GM04503 (cell line): ENCODE data around the gene CHN2.

Source experiments
- DNase-seq: peaks from one replicate; pipeline ENCODE4 v3.0.0-alpha.2; 2012; ENCODE audit warnings: low read depth

The CHN2 gene

DNA sequence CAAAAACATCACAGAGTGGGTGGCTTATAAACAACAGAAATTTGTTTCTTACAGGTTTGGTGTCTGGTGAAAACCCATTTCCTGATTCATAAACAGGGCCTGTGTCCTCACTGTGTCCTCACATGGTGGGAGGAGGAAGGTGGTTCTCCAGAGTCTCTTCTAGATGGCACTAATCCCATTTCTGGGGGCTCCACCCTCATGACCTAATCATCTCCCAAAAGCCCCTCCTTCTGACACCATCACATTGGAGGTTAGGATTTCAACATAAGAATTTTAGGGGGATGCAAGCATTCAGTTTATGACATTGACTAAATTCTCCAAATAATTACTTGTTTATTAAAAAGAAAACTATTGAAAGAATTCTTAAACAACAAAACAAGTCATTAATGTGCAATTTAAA is 116.0 kb downstream of the CHN2 start:
- DNase-seq, result no peak

DNA sequence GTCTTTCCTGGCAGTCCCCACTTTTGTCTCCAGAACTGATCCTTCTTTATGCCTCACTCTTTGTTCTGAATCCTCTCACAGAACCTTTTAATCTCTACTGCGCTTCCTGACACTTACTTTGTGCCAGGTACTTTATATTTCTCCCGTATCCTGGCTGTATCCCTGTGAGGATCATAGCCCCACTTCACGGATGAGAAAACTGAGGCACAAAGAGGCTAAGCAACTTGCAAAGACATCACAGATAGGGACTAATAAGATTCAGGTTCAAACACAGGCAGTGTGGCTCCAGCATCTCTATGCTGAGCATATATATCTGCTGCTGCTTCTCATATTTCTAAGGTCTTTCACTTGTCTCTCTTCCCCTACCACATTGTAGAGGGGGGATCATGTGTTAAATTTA is 116.7 kb downstream of the CHN2 start:
- DNase-seq, result no peak

DNA sequence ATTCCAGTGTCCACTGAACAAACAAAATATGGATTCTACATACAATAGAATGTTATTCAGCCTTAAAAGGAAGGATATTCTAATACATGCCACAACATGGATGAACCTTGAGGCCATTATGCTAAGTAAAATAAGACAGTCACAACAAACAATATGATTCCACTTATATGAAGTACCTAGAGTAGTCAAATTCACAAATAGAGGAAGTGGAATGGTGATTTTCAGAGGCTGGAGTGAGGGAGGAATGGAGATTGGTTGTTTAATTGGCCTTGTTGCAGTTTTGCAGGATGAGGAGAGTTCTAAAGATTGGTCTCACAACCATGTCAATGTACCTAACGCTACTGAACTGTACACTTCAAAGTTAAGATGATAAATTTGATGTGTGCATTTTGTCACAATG is 119.6 kb downstream of the CHN2 start:
- DNase-seq, result no peak

DNA sequence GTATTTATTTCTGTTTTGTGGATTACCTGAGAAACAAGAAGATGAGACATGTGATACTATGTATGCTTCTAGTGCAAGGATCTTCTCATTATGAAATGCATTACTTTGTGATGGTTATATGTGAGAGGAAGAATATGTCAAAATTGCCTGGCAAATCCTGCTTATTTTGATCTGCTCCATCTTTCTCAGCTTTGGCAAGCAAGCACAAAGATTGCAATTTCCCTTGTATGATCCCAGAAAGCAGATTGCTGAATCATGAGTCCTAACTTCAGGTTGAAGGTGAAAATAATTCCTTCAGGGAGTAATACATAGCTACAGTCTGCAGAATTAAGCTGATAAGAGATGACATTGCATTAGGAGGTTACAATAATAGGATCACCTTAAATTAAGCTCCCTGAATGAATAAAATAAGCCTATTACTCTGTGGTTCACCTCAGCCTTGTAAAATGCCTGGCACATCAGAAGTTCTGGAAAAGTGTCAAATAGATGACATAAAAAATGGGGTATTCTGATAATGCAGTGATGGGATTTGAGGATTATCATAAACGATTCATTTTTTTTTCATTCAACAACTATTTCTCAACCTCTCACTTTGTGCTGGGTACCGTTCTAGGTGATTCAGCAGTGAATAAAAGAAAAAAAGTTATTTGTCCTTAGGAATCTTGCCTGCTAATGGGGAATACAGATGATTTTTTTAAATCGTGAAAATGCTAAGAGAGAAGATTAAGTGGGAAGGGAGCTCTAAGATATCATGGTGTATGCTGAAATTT is 120.7 kb downstream of the CHN2 start:
- no peak for DNase-seq

DNA sequence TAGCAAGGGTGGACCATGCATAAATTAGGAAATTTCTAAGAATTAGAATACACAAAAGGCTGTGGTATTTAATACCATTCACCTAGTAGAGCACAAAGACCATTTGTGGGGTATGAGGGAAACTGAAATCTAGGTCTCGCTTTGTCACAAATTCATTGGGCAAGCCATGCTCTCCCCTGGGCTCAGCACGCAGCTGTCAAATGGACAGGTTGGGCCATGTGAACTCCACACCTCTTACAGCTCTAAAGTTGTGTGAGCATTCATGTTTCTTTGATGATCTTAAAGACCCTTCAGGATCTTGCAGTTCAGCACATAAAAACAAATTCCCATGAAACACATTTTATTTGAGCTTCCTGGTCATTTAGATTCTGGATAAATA is 121.3 kb downstream of the CHN2 start:
- no peak for DNase-seq

DNA sequence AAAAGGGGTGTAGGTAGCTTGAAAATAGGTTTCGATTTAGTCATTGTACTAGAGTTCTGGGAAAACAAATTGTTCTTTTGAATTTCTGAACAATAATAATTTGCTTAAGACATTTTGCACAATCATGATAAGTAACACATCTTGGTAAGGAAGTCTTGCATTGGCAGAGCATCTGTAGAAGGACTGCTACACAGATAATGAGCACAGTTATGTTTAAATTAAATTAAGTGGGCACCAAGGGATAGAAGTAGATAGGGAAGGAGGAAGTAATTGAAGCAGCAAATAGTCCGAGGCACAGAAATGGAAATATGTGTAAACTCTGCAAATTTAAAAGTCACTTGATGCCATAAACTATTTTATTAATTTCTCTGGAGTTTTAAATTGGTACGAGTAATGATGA is 122.4 kb downstream of the CHN2 start:
- DNase-seq, result no peak

DNA sequence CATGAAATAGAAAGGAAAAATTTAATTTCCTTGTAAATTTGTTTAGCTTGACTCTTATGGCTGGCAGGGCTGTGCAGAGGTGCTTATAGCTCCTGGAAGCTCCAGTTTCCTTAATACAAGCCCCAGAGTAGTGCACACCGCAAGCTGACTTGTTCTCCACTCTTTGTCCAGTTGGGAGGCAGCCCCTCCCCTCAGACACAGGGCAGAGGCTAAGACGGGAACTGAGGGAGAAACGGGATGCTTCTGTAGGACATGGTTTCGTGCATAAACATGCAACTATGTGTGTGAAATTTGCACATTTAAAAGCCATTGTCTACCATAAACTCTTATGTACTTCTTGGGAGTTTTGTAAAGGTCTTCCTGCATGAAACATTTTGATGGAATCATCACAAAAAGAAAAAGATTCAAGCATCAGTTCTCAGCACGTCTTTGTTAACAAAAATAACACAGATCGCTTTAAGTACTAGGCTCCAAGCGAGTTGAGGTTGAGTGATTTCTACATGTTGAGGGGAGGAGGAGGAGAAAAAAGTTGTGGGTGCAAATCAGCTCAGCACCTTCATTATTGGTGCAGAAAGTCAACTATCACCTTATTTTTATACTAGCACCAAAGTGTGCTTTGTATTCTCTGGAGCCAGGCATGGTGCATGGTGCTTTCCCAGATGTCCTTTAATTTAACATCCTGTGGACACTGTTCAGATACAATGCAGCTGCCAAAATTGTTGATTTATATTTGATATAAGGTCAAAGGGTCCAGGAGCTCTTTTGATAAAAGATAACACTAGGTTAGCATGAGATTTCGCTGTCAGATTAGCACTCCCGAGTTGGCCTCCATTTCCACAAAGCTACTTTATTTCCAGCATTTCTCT is 124.5 kb downstream of the CHN2 start:
- no peak for DNase-seq

DNA sequence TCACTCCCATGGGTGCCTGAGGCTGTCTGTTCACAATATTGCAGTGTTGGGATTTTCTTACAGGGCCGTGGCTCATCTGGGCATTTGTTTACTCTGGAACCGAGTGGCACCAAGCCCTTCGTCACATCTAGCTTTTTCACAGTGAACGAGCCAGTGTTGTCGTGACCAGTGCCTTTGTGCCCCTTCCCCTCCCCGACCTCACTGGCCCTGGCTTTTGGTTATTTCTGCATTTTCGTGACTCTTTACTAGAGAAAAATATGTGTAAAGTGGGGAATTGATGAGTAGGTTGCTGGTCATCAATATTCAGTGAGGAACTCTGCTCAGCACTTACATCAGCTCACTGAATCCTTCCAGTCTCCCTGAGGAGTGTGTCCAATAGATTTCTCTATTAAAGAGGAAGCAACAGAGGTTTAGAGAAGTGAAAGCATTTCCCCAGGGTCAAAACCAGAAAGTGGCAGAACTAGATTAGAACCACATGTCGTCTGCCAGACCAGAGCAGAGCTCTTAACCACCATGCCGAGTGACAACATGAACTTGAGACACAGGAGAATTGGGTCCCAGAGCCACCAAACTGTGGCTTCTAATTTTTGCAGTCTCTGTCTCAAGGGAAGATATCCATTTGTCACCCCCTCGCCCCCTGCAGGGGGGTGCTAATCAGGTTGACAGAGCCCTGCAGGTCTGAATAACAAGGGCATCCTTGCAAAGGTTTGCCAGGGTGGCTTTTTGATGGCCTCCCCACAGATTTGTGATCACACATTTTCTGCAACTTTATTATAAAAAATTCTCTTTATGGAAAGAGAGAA is 125.3 kb downstream of the CHN2 start:
- DNase-seq, result no peak

DNA sequence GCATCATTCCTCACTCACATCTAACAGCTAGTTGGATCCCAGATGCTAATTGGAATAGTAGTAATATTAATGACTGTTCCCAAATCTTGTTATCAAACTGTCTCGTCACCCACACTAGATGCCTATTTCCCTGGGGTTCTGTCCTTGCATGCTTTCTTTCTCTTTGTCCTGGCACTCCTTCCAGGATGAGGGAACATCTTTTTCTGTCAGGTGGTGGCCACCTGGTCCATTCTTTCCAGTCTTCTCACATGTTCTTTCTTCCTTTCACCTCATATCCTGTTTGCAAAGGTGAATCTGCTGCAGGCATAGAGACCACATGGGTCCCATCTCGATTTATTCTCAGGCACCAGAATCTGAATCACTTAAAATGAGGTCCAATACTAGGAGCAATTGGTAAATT is 126.0 kb downstream of the CHN2 start:
- DNase-seq, result no peak

DNA sequence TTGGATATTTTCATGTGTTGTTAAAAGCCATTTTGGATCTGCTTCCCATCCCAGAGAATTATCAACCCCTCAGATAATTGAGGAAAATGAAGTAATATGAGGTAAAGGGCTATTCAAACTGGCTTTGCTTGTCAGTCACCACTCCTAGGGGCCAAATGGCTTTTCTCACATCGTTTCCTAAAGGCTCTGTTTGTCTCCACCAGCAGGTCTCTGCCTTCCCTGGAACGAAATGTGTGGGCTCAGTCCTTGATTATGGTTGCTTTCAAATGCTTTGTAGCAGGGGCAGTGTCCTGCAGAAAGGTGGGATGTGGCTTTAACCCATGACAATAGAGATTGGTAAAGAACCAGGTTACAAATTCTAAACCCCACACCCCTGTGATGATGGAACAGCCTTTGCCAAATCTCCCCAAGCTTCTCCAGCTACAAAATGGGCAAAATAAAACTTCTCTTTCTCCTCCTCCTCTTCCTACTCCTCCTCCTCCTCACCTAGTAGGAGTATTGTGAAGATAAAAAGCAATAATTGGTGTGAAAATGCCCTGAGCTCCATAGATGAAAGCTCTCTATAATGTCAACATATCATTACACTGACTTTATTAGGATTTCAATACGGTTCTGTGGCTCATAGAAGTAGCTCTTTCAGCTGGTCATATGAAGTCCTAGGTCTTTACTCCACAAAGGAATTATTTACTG is 127.6 kb downstream of the CHN2 start:
- no peak for DNase-seq

DNA sequence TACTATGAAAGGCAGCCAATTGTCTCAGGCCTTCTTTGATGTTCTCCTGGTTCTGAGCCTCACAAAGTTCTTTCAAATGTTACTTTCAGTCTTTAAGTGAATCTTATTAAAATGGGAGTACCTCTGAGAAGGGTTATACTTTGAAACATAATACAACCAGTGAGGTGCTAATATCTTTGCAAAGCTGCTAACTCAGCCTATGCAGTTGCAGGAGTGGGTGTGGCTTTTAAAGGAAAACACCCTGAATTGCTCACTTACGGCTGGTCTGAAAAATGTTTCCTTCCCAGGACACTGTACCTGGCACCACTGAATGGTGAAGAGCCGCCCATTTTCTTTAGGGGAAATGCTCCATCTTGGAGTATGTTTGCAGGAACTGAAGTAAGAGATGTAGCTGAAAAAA is 130.9 kb downstream of the CHN2 start:
- DNase-seq, result no peak

DNA sequence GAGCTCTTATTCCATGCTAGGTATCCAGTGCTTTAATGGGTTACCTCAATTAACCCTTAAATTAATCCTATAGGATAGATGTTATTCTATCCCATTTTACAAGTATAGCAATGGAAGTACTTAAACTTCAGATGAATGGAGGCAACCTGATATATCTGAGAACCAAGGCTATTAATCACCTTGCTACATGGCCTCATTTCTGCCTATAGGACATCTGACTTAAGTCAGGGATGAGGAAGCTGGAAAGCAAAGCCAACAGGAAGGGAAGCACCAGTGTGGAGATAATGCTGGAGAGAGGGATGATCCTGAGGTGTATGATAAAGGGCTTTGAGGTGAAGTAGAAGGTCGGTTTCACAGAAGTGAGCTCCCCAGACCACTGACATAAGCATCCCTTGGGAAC is 132.3 kb downstream of the CHN2 start:
- no peak for DNase-seq

DNA sequence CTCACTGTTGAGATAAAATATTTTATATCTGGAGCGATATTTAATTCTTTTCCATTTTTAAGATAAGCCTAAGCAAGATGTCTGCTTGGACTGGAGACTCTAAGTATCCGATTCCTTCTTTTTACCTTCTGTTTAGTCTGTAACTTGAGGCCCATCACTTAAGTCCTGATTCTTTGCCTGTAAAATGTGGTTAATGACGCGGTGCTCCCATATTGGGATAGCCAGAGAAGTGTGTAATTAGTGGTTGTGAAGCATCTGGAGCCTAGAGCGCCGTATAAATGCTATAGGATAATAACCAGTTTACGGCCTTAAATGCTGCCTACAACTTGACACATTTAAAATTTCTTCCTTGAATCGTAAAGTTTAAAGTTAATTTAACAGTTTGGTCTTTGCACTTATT is 132.9 kb downstream of the CHN2 start:
- DNase-seq, result no peak

DNA sequence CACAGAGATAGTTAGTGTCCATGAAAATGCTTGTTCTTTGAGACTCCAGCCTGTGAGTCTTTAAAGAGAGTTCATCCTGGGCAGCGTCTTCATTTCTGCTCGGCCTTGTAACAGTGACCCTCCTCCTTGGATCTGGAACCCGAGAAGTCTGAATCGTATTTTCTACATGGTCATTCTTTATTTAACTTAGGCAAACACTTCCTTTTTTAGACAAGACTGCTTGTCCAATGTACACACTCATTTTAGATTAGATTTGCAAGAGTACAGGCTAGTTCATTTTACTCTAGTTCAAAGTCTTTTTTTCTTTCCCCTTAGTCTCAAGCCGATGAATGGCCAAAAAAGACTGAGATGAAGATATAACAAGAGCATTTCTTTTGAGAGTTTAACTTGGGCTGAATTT is 133.5 kb downstream of the CHN2 start:
- no peak for DNase-seq

DNA sequence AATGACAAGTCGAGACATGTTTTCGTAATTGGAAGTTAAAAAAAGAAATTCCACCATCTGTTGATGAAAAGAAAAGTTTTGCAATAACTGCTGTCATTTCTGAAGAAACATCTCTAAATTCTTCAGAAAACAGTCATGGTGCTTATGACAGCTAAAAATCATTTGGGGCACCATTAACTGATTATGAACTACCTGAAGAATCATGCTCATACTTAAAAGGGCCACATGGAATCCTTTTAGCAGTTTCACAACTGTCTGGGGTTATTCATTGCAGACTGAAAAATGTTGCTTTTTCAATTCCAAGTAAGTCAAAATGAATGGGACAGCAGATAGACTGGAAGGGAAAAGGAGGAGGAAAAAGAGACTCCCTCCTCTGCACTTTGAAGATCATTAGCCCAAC is 134.2 kb downstream of the CHN2 start:
- peak; percentile 28 for DNase-seq

DNA sequence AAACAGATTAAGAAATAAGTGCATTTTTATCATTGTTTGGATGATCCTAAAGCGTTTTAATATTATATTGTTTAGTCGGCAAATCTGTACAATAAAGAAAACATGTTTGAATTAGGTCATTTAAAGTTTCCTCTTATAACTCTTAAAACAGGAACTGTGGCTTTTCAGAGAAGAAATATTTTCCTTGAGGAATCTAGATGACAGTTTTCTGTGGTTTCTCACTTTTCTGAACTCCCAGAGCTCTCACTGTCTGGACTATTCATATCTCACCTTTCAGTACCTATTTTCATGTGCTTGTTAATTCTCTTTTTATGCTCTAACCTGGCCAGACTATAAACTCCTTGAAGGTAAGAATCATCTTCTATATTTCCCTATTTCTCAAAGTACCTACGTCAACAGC is 135.1 kb downstream of the CHN2 start:
- no peak for DNase-seq

DNA sequence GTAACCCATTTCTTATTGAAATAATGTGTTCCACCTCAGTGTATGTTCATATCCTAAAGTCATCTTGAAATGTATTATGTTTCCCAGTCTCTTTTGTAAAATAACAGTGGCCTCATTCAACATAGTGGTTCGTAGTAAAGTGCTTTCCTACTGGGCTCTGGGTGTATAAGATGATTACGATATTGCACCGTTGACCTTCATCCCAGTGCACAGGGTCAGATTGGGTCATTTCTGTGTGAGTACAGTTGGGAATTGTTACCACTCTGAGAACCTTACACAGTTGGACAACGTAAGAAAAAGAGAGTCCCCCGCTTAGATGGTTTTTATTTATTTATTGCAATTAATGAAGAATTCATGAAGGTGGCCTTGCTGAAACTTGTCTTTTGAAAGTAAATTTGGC is 135.6 kb downstream of the CHN2 start:
- DNase-seq, result no peak

DNA sequence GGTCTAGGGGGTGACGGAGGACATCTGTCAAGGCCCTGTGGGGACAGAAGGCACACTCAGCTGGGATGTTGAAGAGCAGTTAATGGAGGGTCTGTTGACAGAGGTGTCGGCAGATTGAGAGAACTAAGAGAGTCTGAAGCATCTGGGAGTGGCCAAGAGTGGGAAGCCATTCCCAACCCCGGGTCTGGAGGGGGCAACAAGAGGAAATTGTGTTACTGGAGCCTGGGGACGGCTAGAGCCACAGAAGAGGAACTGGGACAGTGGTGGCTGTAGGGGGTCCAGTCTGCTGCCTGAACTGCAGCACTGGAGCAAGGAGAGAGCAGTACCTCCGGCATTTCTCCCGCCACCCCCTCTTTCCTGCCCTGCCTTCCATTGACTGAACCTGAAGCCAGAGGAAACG is 136.6 kb downstream of the CHN2 start:
- DNase-seq, result no peak

DNA sequence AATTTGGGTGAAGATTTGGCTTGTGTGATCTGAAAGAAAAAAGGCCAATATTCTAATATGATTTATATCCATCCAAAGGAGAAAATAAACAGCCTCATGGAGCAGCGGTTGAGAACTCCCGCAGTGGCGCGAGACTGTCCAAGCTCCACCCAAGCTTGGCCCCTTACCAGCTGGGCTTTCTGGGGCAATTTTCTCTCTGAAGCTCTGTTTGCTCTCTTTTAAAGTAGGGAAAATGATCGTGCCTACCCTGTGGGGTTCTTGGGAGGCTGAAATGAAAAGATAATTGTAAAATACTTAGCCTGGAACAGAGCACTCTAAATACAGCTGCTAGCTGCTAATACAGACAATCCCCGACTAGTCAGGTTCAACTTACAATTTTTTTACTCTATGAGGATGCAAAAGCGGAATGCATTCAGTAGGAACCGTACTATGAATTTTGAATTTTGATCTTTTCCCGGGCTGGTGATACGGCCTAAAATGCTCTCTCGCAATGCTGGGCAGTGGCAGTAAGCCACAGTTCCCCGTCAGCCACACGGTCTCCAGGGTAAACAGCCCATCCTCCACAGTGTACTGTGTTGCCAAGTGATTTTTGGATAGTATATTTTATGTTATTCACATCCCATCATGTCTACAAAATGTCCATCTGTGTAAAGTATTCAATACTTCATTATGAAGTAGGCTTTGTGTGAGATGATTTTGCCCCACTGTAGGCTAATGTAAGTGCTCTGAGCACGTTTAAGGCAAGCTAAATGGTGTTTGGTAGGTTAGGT is 137.7 kb downstream of the CHN2 start:
- DNase-seq, result no peak

DNA sequence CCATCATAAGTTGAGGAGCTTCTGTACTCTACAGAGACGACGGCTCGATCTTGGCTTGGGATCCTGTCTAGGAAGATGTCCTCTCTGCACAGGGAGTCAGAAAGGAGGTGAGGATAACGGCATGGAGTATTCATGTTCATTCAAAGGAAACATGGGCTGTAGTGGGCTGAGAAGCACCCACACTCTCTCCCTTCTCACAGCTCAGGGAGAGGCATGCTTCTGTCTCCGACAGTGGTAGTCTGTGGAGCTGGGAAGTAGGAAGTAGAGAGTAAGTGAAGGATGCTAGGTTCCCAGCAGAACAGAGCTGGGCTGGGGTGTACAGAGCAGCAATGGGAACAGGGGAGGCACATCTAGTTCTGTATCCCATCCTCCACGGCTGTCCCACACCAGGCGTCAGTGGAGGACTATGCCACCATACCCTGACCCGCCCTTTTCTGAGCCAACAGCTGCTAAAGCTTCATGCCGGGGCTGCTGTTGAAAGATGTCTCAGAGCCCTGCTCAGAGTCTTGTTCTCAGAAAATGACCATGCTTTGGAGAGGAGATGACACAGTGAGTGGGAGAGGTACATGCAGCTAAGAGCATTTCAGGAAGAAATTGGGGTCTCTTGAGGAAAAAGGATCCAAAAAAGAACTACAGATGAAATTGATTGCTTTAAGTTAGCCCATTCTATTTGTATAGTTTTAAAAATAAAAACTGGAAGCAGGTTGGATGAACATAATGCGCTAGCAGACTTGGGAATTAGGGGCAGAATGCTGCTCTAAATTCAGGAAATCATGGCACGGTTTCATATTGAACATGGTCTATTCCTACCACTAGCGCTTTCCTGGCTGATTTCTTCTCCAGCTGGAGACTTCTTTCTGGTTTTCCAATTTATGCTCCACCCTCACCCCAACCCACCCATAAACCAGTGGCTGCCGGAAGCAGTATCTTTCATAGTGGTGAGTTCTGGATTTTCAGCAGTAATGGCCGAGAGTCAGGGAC is 138.6 kb downstream of the CHN2 start:
- DNase-seq, result no peak
